AG09309 (cell line): ENCODE results near the gene SRPK2.

ENCODE experiments used
- DNase-seq: peaks from one replicate; pipeline ENCODE4 v3.0.0-alpha.2; 2010; ENCODE audit warnings: low read depth
- H3K4me3 ChIP-seq: 2 replicates; pipeline ENCODE4 v1.5.1; 2011; ENCODE audit warnings: mild to moderate bottlenecking, low read depth, low read length, moderate library complexity; ENCODE audit not compliant: control insufficient read depth
- CTCF ChIP-seq: IDR thresholded peaks from 2 replicates; pipeline ENCODE4 v1.5.1; 2011; ENCODE audit warnings: mild to moderate bottlenecking, low read depth, low read length, inconsistent platforms; ENCODE audit not compliant: insufficient read depth, control insufficient read depth; ENCODE audit errors: missing control alignments

Gene SRPK2

DNA sequence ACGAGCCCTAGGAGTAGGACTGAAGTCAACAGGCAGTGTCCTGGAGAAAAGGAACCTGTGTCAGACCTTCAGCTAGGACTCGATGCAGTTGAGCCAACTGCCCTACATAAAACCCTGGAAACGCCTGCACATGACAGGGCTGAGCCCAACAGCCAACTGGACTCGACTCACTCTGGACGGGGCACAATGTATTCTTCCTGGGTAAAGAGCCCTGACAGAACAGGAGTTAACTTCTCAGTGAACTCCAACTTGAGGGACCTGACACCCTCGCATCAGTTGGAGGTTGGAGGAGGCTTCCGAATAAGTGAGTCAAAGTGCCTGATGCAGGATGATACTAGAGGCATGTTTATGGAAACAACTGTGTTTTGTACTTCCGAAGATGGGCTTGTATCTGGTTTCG lies 281.3 kb downstream of the SRPK2 start:
- no peak for DNase-seq
- no peak overlapping the region for H3K4me3 ChIP-seq
- no peak for TF ChIP-seq CTCF

GRCh38 chr7:105106473-105106872 lies 282.2 kb downstream of the SRPK2 start:
- H3K4me3 ChIP-seq = no peak overlapping the region
- DNase-seq = no peak
- TF ChIP-seq CTCF = no peak

- DNase-seq = no peak
- no peak overlapping the region for H3K4me3 ChIP-seq
- no peak for TF ChIP-seq CTCF
Observed at GRCh38 chr7:105105579-105105978, 283.1 kb downstream of the SRPK2 start.

GRCh38 chr7:105102557-105103352 lies 286.0 kb downstream of the SRPK2 start:
- no peak for TF ChIP-seq CTCF
- no peak overlapping the region for H3K4me3 ChIP-seq
- no peak for DNase-seq

- no peak for TF ChIP-seq CTCF
- no peak for DNase-seq
- no peak overlapping the region for H3K4me3 ChIP-seq
Observed at GRCh38 chr7:105101864-105102263, 286.9 kb downstream of the SRPK2 start.

GRCh38 chr7:105098863-105099515 lies 289.7 kb downstream of the SRPK2 start:
- no peak overlapping the region for H3K4me3 ChIP-seq
- no peak for DNase-seq
- TF ChIP-seq CTCF = no peak
